HFF-Myc (cell line): Measurements from ENCODE around the gene SAMHD1.
A peak's percentile ranks its signal among the peaks of the same experiment; 100 is the strongest.

ENCODE experiments used
- DNase-seq: peaks from one replicate; pipeline ENCODE4 v3.0.0-alpha.2; 2011; ENCODE audit warnings: low read depth; ENCODE audit errors: extremely low read depth
- H3K4me3 ChIP-seq: replicated peaks from 2 replicates; pipeline ENCODE4 v1.5.1; 2011; ENCODE audit warnings: low read depth, mild to moderate bottlenecking, control low read depth, low read length
- TF ChIP-seq, protein P1 (sequence below): IDR thresholded peaks from 2 replicates; pipeline ENCODE4 v1.5.1; 2012; ENCODE audit warnings: mild to moderate bottlenecking, low read depth, low read length, control low read depth; ENCODE audit errors: missing control alignments

SAMHD1 gene

DNA sequence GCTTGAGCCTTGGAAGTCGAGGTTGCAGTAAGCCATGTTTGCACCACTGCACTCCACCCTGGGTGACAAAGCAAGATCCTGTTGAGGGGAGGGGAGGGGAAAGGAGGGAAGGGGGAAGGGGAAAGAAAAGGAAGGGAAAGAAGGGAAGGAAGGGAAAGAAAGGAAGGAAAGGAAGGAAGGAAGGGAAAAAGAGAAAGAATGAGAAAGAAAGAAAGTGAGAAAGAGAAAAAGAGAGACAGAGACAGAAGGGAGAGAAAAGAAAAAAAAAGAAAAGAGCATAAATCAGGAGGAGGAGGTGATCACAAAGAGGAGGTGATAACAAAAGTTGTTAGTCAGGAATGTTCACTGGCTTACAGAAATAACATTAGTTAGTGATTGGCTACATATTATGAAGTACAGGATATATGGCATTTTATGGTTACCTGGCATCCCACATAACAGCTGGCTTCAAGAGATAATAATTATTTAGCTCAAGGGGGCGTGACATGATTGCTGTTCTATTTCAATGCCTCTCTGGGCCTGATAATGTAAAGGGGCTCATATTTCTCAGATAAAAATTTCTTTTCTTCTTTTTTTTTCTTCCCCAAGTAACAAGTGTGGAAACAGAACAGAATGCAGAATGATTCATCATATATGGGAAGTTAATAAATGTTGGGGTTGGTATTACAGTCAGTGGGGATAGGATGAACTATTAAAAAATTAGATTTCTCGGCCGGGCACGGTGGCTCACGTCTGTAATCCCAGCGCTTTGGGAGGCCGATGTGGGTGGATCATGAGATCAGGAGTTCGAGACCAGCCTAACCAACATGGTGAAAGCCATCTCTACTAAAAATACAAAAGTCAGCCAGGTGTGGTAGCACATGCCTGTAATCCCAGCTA is 27.1 kb downstream of the SAMHD1 start:
- TF ChIP-seq, protein P1, sequence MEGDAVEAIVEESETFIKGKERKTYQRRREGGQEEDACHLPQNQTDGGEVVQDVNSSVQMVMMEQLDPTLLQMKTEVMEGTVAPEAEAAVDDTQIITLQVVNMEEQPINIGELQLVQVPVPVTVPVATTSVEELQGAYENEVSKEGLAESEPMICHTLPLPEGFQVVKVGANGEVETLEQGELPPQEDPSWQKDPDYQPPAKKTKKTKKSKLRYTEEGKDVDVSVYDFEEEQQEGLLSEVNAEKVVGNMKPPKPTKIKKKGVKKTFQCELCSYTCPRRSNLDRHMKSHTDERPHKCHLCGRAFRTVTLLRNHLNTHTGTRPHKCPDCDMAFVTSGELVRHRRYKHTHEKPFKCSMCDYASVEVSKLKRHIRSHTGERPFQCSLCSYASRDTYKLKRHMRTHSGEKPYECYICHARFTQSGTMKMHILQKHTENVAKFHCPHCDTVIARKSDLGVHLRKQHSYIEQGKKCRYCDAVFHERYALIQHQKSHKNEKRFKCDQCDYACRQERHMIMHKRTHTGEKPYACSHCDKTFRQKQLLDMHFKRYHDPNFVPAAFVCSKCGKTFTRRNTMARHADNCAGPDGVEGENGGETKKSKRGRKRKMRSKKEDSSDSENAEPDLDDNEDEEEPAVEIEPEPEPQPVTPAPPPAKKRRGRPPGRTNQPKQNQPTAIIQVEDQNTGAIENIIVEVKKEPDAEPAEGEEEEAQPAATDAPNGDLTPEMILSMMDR = no peak
- DNase-seq = no peak
- no peak overlapping the region for H3K4me3 ChIP-seq

DNA sequence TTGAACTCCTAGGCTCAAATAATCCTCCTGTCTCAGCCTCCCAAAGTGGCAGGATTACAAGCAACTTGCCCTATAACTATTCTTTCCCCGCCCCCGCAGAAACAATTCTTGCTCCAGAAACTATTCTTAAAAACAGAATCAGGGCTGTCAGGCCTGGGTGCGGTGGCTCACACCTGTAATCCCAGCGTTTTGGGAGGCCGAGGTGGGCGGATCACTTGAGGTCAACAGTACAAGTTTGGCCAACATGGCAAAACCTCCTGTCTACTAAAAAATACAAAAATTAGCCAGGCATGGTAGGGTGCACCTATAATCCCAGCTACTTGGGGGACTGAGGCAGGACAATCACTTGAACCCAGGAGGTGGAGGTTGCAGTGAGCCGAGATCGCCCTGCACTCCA is 31.2 kb downstream of the SAMHD1 start:
- no peak overlapping the region for H3K4me3 ChIP-seq
- DNase-seq = no peak
- TF ChIP-seq, protein P1 = no peak

DNA sequence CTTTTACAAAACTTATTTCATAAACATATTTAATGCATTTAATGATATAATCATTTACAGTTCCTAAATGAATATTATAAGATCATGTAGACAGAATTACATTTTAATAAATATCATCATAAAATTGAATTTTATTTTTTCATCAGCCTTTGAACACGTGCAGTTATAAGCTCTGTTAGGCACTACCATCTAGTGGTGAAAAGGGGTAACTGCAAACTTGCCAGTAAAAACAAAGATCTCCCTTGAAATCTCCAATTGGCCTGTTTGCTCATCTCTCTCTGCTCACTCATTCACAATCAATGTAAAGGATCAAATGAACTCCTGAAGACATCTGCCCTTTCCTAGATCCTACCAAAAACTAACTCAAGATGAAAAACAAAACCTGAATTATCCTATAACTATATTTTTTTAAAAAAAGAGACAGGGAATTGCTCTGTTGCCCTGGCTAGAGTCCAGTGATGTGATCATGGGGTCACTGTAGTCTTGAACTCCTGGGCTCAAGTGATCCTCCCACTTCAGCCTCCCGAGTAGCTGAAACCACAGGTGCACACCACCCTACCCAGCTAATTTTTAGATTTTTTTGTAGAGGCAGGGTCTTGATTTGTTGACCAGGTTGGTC is 31.7 kb downstream of the SAMHD1 start:
- no peak overlapping the region for H3K4me3 ChIP-seq
- DNase-seq = peak; percentile 48
- TF ChIP-seq, protein P1 = peak; percentile 79

DNA sequence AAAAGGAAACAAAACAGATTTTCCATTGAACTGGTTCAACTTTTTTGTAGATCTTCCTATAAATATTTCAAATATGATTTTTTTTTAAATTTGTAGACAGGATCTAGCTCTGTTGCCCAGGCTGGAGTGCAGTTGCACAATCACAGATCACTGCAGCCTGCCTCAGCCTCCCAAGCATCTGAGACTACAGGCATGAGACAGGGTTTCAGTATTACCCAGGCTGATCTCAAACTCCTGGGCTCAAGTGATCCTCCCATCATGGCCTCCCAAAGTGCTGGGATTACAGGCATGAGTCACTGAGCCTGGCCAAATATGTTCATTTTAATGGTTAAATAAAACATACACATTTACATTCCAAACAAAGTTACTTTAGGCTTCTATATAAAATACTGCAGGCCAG is 33.6 kb downstream of the SAMHD1 start:
- H3K4me3 ChIP-seq = no peak overlapping the region
- TF ChIP-seq, protein P1 = no peak
- DNase-seq = no peak

DNA sequence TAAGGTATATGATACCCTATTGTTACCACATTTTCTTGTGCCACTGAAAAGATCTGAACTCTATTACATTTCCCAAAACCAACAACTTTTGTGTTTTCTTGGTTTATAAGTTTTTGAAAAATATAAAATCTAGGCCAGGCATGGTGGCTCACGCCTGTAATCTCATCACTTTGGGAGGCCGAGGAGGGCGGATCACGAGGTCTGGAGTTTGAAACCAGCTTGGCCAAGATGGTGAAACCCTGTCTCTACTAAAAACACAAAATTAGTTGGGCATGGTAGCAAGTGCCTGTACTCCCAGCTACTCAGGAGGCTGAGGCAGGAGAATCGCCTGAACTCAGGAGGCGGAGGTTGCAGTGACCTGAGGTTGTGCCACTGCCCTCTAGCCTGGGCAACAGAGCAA is 34.3 kb downstream of the SAMHD1 start:
- DNase-seq = no peak
- no peak overlapping the region for H3K4me3 ChIP-seq
- TF ChIP-seq, protein P1 = no peak

DNA sequence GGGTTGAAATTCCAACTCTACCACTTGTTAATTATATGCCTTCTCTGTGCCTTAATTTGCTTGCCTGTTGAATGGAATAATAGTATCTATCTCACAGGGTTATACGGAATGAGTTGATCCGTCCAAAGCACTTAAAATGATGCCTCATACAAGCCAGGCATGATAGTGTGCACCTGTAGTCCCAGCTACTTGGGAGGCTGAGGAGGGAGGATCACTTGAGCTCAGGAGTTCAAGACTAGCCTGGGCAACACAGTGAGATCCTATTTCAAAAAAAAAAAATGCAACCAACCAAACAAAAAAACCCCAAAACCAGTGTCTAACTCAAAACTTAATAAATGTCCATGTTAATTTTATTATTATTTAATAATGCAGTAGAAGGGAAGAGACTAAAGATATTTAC is 35.3 kb downstream of the SAMHD1 start:
- no peak overlapping the region for H3K4me3 ChIP-seq
- DNase-seq = no peak
- TF ChIP-seq, protein P1 = no peak
